ENCODE measurements around the gene PELI2. TPM values are rescaled to one million over a fixed set of nuclear protein-coding genes. Genes with fewer than 3 reads are reported as not detected.

Gene PELI2
- total RNA-seq, 2 donors from 2014 or later: 22.2 to 28.3 TPM

- no peak for TF ChIP-seq CTCF (IDR thresholded peaks at IDR 0.05)
- no peak for DNase-seq (ENCODE audit: low spot score)
Measured at GRCh38 chr14:56152221-56152620, 34.0 kb downstream of the PELI2 start.

DNA sequence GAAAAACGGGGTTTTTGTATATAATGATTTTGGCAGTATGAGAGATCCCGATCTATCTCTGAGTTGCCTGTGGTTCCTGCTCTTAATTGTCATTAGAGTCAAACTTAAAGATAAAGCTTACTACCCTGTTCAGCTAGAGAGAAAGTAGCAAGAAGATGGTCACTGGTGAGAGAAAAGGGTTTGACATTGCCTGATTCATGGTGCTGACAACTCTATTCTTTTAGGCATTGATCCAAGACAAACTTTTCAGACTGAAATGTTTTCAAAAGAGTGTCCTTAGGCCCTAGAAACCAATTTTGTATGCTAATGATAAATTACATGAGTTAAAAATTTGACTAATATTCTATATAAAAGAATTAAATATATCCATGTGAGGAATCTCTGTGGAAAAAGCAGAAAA, 35.1 kb downstream of the PELI2 start:
- no peaks in the 10 kb centered on the region for H3K36me3 ChIP-seq
- no peak for DNase-seq (ENCODE audit: low spot score)

More at GRCh38 chr14:56152221-56152620, 34.0 kb downstream of the PELI2 start:
- Histone ChIP-seq H3K4me1 (ENCODE audit: control insufficient read depth in 1 of 2, low read depth in 2 of 2) (peaks cover 6 to 41% of the 10 kb centered on the region in 2 donors), H3K4me3 (no peak overlapping the region), H3K27me3 (replicated peaks; ENCODE audit: insufficient read depth) (no peaks in the 10 kb centered on the region), H3K9me3 (no peaks in the 10 kb centered on the region), H3K36me3 (no peaks in the 10 kb centered on the region), H3K27ac (no peak overlapping the region)
- no peak for ATAC-seq (ENCODE audit: insufficient number of reproducible peaks, low FRiP score, low read depth)

GRCh38 chr14:56154321-56154720, 36.1 kb downstream of the PELI2 start:
- DNase-seq (ENCODE audit: low spot score) (no peak), ATAC-seq (ENCODE audit: insufficient number of reproducible peaks, low FRiP score, low read depth) (no peak)
- no peaks in the 10 kb centered on the region for H3K9me3 ChIP-seq
- TF ChIP-seq CTCF (IDR thresholded peaks at IDR 0.05): no peak
- H3K4me3 ChIP-seq: no peak overlapping the region
- H3K36me3 ChIP-seq: no peaks in the 10 kb centered on the region
- H3K27me3 ChIP-seq (replicated peaks; ENCODE audit: insufficient read depth): no peaks in the 10 kb centered on the region
- no peak overlapping the region for H3K27ac ChIP-seq
- peaks cover 4 to 27% of the 10 kb centered on the region in 2 donors for H3K4me1 ChIP-seq (ENCODE audit: control insufficient read depth in 1 of 2, low read depth in 2 of 2)

More for the DNA sequence above, 35.1 kb downstream of the PELI2 start:
- Histone ChIP-seq H3K4me1 (ENCODE audit: control insufficient read depth in 1 of 2, low read depth in 2 of 2) (peaks cover 3 to 38% of the 10 kb centered on the region in 2 donors), H3K4me3 (no peak overlapping the region), H3K9me3 (no peaks in the 10 kb centered on the region), H3K27me3 (replicated peaks; ENCODE audit: insufficient read depth) (no peaks in the 10 kb centered on the region), H3K27ac (no peak overlapping the region)
- TF ChIP-seq CTCF (IDR thresholded peaks at IDR 0.05): no peak
- ATAC-seq (ENCODE audit: insufficient number of reproducible peaks, low FRiP score, low read depth): no peak

DNA sequence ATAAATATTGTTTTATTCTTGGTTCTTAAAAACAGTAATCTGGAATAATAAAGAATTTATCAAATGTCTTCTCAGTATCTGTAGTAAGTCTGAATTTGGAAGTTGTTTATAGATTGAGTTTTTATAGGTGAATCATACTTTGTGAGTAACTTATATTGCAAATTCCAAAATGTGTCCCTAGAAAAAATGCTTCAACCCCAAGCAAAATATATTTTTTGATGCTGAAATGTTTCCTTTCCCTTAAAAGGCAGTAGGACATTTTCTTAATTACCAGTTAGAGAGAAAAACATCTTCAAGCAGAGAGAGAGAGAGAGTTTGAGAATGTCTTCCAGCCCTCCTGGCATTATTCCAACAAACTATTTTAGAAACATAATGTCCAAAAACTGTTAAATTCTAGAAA, 37.9 kb downstream of the PELI2 start:
- Histone ChIP-seq H3K27me3 (replicated peaks; ENCODE audit: insufficient read depth) (no peaks in the 10 kb centered on the region), H3K9me3 (no peaks in the 10 kb centered on the region), H3K27ac (no peak overlapping the region), H3K4me3 (no peak overlapping the region), H3K4me1 (ENCODE audit: control insufficient read depth in 1 of 2, low read depth in 2 of 2) (peaks cover 8 to 19% of the 10 kb centered on the region in 2 donors), H3K36me3 (no peaks in the 10 kb centered on the region)
- no peak for TF ChIP-seq CTCF (IDR thresholded peaks at IDR 0.05)
- DNase-seq (ENCODE audit: low spot score) (no peak), ATAC-seq (ENCODE audit: insufficient number of reproducible peaks, low FRiP score, low read depth) (no peak)

GRCh38 chr14:56159066-56159465, 40.9 kb downstream of the PELI2 start:
- no peak for TF ChIP-seq CTCF (IDR thresholded peaks at IDR 0.05)
- ATAC-seq (ENCODE audit: insufficient number of reproducible peaks, low FRiP score, low read depth) (no peak), DNase-seq (ENCODE audit: low spot score) (no peak)
- H3K9me3 ChIP-seq: peaks cover 8% of the 10 kb centered on the region
- no peaks in the 10 kb centered on the region for H3K36me3 ChIP-seq
- no peak overlapping the region for H3K27ac ChIP-seq
- no peak overlapping the region for H3K4me3 ChIP-seq
- no peaks in the 10 kb centered on the region for H3K27me3 ChIP-seq (replicated peaks; ENCODE audit: insufficient read depth)
- H3K4me1 ChIP-seq (ENCODE audit: control insufficient read depth in 1 of 2, low read depth in 2 of 2): peaks cover 8 to 15% of the 10 kb centered on the region in 2 donors

Measured in thoracic aorta (tissue), 2 donors.